GM23338 (cell line): ENCODE measurements around the gene RTCA.

Source experiments
- CREB1 ChIP-seq: fragments of 250-450 bp; sonication (Bioruptor Pico); IDR thresholded peaks from 2 replicates; pipeline ENCODE4 v1.5.0; 2020; ENCODE audit warnings: low read depth, mild to moderate bottlenecking, moderate library complexity
- EZH2 ChIP-seq: fragments of 200-600 bp; sonication (generic); IDR thresholded peaks from one replicate; pipeline ENCODE4 v1.8.0; 2017; ENCODE audit warnings: antibody characterized with exemption, mild to moderate bottlenecking, low read depth; ENCODE audit not compliant: unreplicated experiment
- NANOG ChIP-seq: IDR thresholded peaks from 2 replicates; pipeline ENCODE4 v1.6.1; 2016; ENCODE audit warnings: antibody characterized with exemption, borderline replicate concordance
- POLR2AphosphoS5 ChIP-seq: IDR thresholded peaks from 2 replicates; pipeline ENCODE4 v1.6.1; 2016; ENCODE audit warnings: antibody characterized with exemption, low read depth
- TF ChIP-seq, protein P1 (sequence below), 2 experiments: fragments of 200-600 bp in 1 of 2; sonication (generic) in 1 of 2; conservative IDR thresholded peaks; 2 replicates each; pipeline versions ENCODE4 v1.5.1 to v1.6.1; 2016 to 2017; ENCODE audit warnings: antibody characterized with exemption in 2 of 2, low read depth in 2 of 2, mild to moderate bottlenecking in 2 of 2, moderate library complexity in 1 of 2
- TF ChIP-seq, protein P2 (sequence below): IDR thresholded peaks from 2 replicates; pipeline ENCODE4 v1.6.1; 2016; ENCODE audit warnings: antibody characterized with exemption
- TF ChIP-seq, protein P3 (sequence below): IDR thresholded peaks from one replicate; pipeline ENCODE4 v1.6.1; 2018; ENCODE audit warnings: antibody characterized with exemption; ENCODE audit not compliant: unreplicated experiment

DNA sequence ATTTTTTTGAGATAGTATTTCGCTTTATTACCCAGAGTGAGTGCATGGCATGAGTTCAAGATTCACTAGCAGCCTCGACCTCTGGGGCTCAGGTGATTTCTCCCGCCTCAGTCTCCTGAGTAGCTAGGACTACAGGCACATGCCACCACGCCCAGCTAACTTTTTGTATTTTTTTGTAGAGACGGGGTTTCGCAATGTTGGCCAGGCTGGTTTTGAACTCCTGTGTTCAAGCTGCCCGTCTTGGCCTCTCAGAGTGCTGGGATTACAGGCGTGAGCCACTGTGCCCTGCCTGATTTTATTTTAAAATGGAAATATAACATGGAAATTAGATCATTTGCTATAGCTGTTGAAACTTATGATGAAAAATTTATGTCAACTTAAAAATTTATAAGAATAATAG is 30.1 kb downstream of the RTCA start:
- TF ChIP-seq NANOG (no peak), POLR2AphosphoS5 (no peak), CREB1 (CRISPR knock-in tag) (no peak), EZH2 (no peak)
- TF ChIP-seq, protein P1, sequence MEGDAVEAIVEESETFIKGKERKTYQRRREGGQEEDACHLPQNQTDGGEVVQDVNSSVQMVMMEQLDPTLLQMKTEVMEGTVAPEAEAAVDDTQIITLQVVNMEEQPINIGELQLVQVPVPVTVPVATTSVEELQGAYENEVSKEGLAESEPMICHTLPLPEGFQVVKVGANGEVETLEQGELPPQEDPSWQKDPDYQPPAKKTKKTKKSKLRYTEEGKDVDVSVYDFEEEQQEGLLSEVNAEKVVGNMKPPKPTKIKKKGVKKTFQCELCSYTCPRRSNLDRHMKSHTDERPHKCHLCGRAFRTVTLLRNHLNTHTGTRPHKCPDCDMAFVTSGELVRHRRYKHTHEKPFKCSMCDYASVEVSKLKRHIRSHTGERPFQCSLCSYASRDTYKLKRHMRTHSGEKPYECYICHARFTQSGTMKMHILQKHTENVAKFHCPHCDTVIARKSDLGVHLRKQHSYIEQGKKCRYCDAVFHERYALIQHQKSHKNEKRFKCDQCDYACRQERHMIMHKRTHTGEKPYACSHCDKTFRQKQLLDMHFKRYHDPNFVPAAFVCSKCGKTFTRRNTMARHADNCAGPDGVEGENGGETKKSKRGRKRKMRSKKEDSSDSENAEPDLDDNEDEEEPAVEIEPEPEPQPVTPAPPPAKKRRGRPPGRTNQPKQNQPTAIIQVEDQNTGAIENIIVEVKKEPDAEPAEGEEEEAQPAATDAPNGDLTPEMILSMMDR (conservative IDR thresholded peaks at IDR 0.05; ENCODE audit: low read depth in 2 of 2) = no peak
- TF ChIP-seq, protein P2, sequence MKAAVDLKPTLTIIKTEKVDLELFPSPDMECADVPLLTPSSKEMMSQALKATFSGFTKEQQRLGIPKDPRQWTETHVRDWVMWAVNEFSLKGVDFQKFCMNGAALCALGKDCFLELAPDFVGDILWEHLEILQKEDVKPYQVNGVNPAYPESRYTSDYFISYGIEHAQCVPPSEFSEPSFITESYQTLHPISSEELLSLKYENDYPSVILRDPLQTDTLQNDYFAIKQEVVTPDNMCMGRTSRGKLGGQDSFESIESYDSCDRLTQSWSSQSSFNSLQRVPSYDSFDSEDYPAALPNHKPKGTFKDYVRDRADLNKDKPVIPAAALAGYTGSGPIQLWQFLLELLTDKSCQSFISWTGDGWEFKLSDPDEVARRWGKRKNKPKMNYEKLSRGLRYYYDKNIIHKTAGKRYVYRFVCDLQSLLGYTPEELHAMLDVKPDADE = no peak
- TF ChIP-seq, protein P3, sequence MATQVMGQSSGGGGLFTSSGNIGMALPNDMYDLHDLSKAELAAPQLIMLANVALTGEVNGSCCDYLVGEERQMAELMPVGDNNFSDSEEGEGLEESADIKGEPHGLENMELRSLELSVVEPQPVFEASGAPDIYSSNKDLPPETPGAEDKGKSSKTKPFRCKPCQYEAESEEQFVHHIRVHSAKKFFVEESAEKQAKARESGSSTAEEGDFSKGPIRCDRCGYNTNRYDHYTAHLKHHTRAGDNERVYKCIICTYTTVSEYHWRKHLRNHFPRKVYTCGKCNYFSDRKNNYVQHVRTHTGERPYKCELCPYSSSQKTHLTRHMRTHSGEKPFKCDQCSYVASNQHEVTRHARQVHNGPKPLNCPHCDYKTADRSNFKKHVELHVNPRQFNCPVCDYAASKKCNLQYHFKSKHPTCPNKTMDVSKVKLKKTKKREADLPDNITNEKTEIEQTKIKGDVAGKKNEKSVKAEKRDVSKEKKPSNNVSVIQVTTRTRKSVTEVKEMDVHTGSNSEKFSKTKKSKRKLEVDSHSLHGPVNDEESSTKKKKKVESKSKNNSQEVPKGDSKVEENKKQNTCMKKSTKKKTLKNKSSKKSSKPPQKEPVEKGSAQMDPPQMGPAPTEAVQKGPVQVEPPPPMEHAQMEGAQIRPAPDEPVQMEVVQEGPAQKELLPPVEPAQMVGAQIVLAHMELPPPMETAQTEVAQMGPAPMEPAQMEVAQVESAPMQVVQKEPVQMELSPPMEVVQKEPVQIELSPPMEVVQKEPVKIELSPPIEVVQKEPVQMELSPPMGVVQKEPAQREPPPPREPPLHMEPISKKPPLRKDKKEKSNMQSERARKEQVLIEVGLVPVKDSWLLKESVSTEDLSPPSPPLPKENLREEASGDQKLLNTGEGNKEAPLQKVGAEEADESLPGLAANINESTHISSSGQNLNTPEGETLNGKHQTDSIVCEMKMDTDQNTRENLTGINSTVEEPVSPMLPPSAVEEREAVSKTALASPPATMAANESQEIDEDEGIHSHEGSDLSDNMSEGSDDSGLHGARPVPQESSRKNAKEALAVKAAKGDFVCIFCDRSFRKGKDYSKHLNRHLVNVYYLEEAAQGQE = no peak
